Activated T-helper 1 cell treated with anti-CD3 and anti-CD28 coated beads, Interleukin-12 subunit alpha, Interleukin-12 subunit beta, Interleukin-2, Interleukin-4 antibody, amounts not matched to agents 30 ng/mL and 10 ng/mL and 1 ng/mL, durations not matched to agents 14 hours and 24 hours and 36 hours (primary cell): ENCODE data around the gene DCP1B. TPM values are rescaled to one million over a fixed set of nuclear protein-coding genes. Genes with fewer than 3 reads are reported as not detected.

Experiments
- DNase-seq: peaks from one replicate; pipeline ENCODE4 v3.0.0; 2021; ENCODE audit warnings: low spot score
- H3K27ac Mint-ChIP-seq: one replicate; pipeline ENCODE4 v1.8.0; 2021; ENCODE audit warnings: mild to moderate bottlenecking, mixed read lengths
- H3K27me3 Mint-ChIP-seq: one replicate; pipeline ENCODE4 v1.8.0; 2022; ENCODE audit warnings: mild to moderate bottlenecking, moderate library complexity, mixed read lengths; ENCODE audit not compliant: insufficient read depth
- H3K36me3 Mint-ChIP-seq: one replicate; pipeline ENCODE4 v1.8.0; 2021; ENCODE audit warnings: low read depth, mixed read lengths
- H3K4me1 Mint-ChIP-seq: one replicate; pipeline ENCODE4 v1.8.0; 2021; ENCODE audit warnings: low read depth, mixed read lengths
- H3K4me3 Mint-ChIP-seq: one replicate; pipeline ENCODE4 v1.8.0; 2021; ENCODE audit warnings: mild to moderate bottlenecking, moderate library complexity, mixed read lengths
- H3K9me3 Mint-ChIP-seq: one replicate; pipeline ENCODE4 v1.8.0; 2021; ENCODE audit warnings: mixed read lengths
- intact Hi-C: fragments of 100-400 bp; cut with micrococcal nuclease; formaldehyde crosslinking; loops from one replicate; pipeline ENCODE4 v1.15.1; 2024
- total RNA-seq: library from RNA; stranded (reverse); gene quantifications from 2 replicates; pipeline ENCODE4 v1.2.3, GENCODE V29; 2022

Gene DCP1B
- total RNA-seq, 1 donor from 2014 or later: 8.8 TPM

DNA sequence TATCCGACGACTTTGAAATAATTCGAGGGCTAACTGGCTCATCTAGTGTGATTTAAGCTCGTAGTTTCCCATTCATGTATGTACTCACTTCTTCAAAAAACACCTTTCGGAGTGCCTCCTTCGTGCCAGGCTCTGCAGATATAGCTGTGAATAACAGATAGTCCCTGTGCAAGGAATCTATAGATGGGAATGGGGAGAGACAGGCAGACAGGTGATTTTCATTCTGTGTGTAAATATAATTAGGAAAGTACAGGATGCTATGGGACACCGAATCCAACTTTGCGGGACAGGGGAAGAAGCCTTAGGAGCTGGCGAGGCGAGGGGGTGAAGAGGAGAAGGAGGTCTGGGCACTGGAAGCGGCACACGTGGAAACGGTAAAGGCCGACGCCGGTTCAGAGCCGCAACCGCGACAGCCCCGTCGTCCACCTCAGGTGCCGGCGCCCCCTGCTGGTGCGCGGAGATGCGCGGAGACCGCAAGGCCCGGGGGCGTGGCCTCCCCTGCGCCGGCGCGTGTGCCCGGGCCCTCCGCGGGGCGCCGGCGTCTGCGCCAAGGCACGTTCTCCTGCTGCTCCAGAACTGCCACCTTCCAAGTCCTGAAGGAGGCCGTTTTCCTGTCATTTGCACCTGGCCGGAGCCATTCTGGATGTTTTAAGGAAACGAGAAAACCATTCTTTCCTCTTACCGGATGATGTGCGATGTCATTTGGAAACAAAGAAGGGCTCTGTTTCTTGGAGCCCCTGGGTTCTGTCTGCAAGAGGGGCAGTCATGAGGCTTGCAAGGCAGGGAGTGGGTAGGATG is 30.6 kb upstream of the DCP1B start:
- Mint-ChIP-seq H3K4me1 (peaks cover 14% of the 10 kb centered on the region), H3K27ac (no peak overlapping the region), H3K36me3 (no peaks in the 10 kb centered on the region), H3K27me3 (peaks cover 52% of the 10 kb centered on the region), H3K9me3 (no peaks in the 10 kb centered on the region), H3K4me3 (peak overlapping the region; percentile 53)
- intact Hi-C loops: loop anchor here (1.0 kb wide), 3 partner anchors 31 to 239 kb away; partner anchors contain the start of gene DCP1B
- DNase-seq: peak; percentile 78

DNA sequence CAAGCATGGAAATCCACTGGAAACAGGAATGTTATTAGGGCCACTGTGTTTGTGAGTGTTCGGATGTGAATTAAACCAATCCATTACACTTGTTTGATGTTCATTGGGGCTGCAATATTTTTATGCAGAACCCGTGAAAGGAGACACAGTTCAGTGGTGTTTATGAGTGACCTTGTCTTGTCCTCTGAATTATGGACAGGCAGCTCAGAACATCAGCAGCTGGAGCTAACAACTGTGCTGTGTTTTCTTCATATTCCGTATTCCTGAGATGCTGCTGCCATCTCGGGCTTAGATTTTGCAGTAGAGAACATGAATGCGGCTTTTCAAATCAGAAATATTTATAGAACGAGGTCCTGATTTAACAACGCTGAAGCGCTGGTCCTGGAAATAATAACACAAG is 28.2 kb upstream of the DCP1B start:
- Mint-ChIP-seq H3K4me3 (no peak overlapping the region), H3K27me3 (peaks cover 50% of the 10 kb centered on the region), H3K27ac (no peak overlapping the region), H3K4me1 (peaks cover 14% of the 10 kb centered on the region), H3K9me3 (no peaks in the 10 kb centered on the region), H3K36me3 (no peaks in the 10 kb centered on the region)
- no peak for DNase-seq
- intact Hi-C loops: no loop called here

DNA sequence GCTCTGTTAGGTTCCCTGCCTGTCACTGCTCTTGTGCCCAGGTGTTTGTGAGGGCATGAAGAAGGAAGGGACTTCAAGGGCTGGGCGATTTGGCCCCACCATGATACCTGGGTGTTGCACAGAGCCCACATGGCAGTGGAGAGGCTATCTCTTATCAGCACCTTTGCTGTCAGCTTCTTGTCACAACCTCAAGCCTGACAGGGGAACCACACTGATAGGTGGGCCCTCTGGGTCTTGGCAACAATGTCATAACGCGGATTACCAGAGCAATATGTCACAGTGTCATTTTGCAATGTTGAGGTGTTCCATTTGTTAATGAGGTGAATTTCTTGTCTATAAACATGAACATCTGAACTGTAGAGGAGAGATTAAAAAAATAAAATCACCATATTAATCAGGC is 25.6 kb upstream of the DCP1B start:
- Mint-ChIP-seq H3K27ac (no peak overlapping the region), H3K36me3 (no peaks in the 10 kb centered on the region), H3K4me3 (no peak overlapping the region), H3K4me1 (peaks cover 5% of the 10 kb centered on the region), H3K9me3 (no peaks in the 10 kb centered on the region), H3K27me3 (peaks cover 32% of the 10 kb centered on the region)
- DNase-seq: no peak
- intact Hi-C loops: no loop called here

DNA sequence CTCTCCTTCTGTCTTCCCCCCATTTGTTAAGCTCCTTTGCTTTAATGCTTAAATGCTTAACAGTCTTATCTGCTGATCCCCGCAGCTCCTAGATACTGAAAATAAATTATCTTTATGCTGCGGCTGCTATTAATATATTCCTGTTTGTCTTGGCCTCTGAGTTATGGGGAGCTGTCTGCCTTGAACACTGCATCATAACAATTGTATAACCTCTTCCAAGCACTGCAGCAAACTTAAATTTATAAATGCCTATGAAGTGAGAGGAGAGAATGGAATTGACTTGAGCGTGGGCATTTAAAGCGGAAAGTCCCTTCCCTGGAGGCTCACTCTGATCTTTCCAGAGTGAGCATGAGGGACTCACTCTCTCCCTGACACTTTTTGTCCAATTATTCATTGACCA is 23.1 kb upstream of the DCP1B start:
- intact Hi-C loops: no loop called here
- no peaks in the 10 kb centered on the region for H3K36me3 Mint-ChIP-seq
- no peak overlapping the region for H3K27ac Mint-ChIP-seq
- no peak overlapping the region for H3K4me3 Mint-ChIP-seq
- H3K27me3 Mint-ChIP-seq: peaks cover 36% of the 10 kb centered on the region
- H3K4me1 Mint-ChIP-seq: no peaks in the 10 kb centered on the region
- no peaks in the 10 kb centered on the region for H3K9me3 Mint-ChIP-seq
- no peak for DNase-seq

DNA sequence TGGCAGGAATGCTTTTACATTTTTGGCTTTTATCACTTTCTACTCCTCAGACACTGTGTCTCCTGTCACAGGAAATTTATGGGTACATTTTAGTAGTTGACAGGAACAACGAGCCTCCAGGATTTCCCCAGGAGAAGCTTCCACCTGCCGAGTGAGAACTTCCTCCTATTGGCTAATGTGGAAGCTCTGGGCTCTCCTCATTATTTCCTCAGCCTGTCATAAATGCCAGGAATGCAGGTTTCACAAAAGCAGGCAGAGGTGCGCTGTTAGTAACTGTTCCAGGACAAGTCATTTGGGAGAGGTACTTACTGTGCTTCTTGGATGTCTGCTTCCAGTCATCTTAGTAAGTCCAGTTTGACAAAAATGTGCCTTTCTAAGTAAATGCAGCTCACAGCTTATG is 19.1 kb upstream of the DCP1B start:
- peaks cover 21% of the 10 kb centered on the region for H3K27me3 Mint-ChIP-seq
- DNase-seq: no peak
- intact Hi-C loops: no loop called here
- no peak overlapping the region for H3K4me3 Mint-ChIP-seq
- H3K36me3 Mint-ChIP-seq: no peaks in the 10 kb centered on the region
- H3K27ac Mint-ChIP-seq: no peak overlapping the region
- no peaks in the 10 kb centered on the region for H3K4me1 Mint-ChIP-seq
- H3K9me3 Mint-ChIP-seq: no peaks in the 10 kb centered on the region

DNA sequence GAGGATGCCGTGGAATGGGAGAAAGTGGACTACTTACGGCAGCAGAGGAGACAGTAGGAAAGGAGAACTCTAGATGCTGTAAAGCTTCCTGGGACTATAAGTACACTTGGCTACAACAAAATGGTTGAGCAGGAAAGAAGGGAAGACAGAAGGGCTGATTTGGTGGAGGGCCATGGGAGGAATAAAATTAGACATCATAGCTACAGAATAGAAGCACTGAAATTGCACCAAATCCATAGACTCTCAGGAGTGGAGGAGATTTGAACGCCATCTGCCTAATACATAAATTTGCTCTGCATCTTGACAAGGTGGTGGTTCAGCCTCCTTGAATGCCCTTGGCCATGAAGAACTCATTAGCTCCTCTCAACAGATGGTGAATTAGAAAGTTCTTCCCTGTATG is 16.3 kb upstream of the DCP1B start:
- peaks cover 24% of the 10 kb centered on the region for H3K27me3 Mint-ChIP-seq
- no peaks in the 10 kb centered on the region for H3K36me3 Mint-ChIP-seq
- intact Hi-C loops: no loop called here
- no peaks in the 10 kb centered on the region for H3K9me3 Mint-ChIP-seq
- no peak overlapping the region for H3K27ac Mint-ChIP-seq
- DNase-seq: no peak
- no peak overlapping the region for H3K4me3 Mint-ChIP-seq
- no peaks in the 10 kb centered on the region for H3K4me1 Mint-ChIP-seq

DNA sequence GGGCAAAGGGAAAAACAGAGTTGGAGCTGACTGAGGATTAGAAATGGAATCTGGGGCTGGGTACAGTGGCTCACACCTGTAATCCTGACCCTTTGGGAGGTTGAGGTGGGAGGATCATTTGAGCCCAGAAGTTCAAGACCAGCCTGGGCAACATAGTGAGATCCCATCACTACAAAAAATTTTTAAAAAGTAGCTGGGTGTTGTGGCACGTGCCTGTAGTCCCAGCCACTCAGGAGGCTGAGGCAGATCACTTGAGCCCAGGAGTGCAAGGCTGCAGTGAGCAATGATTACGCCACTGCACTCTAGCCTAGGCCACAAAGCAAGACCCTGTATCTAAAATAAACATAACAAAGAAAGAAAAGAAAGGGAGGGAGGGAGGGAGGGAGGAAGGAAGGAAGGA is 14.9 kb upstream of the DCP1B start:
- Mint-ChIP-seq H3K27ac (no peak overlapping the region), H3K4me1 (no peaks in the 10 kb centered on the region), H3K36me3 (no peaks in the 10 kb centered on the region), H3K27me3 (peaks cover 20% of the 10 kb centered on the region), H3K4me3 (no peak overlapping the region), H3K9me3 (no peaks in the 10 kb centered on the region)
- no peak for DNase-seq
- intact Hi-C loops: no loop called here

DNA sequence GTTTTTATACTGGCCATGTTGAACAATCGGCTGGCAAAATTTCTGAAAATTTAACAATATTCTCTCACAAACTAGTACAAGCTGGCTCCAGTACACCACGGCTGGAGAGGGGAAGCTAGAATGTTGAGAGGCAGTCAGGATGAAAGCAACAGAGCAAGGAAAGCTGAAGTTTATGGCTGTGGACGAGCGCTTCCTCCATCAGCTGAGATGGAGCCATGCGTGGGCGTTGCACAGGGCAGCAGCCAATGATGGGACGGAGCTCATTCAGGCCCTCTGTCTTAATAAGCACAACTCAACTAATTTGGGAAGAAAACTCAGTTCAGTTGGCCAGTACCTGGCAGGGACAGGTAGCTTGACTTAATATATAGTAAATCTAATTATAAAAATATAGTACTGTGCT is 14.1 kb upstream of the DCP1B start:
- Mint-ChIP-seq H3K36me3 (no peaks in the 10 kb centered on the region), H3K4me3 (no peak overlapping the region), H3K4me1 (no peaks in the 10 kb centered on the region), H3K9me3 (no peaks in the 10 kb centered on the region), H3K27ac (no peak overlapping the region), H3K27me3 (peaks cover 17% of the 10 kb centered on the region)
- no peak for DNase-seq
- intact Hi-C loops: no loop called here

DNA sequence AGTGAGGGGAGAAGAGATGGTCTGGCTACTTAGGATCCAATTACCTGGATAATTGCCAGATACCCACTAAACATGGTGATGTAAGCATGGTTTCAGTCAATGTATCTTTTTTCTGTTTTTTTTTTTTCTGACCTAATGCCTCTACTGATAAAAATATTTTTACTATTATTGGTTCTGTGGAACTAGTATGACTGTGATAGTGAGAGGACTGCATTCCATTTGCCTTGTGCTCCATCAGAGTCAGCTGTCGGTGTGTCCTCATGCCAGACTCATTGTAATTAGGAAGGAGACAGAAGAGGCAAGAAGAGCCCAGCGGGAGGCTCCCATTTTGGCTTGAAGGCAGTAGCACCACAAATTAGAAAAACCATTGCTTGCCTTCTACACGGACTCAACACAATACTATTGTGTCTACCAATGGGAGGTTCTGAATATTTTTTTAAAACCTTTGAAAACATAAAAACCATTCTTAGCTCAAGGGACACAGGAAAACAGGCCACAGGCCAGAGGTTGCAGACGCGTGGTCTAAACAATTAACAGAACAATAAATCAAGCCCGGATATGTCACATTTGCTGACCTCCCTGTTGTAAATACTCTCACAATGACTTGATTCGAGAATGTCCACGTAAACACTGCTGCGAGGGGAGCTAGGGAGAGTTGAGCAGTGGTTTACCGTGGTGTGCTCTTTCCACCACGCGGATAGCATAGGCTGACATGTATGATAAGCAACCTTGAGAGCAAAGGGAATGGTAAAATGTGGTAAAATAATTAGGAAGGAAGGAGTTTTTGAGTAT is 13.5 kb upstream of the DCP1B start:
- Mint-ChIP-seq H3K36me3 (no peaks in the 10 kb centered on the region), H3K4me3 (no peak overlapping the region), H3K9me3 (no peaks in the 10 kb centered on the region), H3K4me1 (no peaks in the 10 kb centered on the region), H3K27ac (no peak overlapping the region), H3K27me3 (peaks cover 12% of the 10 kb centered on the region)
- no peak for DNase-seq
- intact Hi-C loops: no loop called here

DNA sequence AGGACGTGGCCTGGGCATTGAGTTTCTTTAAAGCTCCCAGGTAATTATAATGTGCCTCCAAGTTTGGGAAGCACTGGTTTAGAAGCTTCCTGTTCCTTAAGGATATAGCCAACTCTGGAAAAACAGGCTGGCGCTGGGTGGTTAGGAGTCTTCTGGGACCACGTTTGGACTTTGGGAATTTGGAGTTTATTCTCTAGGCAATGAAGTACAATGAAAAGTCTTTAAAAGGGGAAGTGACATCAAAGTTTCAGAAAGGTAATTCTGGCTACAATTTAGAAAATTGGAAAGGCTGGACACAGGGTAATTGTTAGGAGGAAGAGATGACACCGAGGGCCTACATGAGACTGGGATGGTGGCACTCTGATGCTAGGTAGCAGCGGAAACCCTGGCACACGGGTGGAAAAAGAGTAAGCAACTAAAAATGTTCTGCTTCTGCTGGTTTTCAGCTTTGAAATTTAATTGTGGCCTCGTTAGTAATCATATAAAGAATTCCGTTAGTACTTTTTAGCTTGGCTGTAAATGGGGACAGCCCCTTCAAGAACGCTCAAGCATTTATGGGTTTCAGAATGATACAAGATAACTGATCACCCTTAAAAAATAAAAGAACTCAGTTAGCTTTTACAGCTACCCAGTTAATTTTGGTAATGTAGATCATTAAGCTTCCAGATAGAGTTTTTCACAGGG is 12.7 kb upstream of the DCP1B start:
- H3K4me1 Mint-ChIP-seq: no peaks in the 10 kb centered on the region
- H3K27me3 Mint-ChIP-seq: peaks cover 12% of the 10 kb centered on the region
- no peak overlapping the region for H3K27ac Mint-ChIP-seq
- intact Hi-C loops: no loop called here
- no peak for DNase-seq
- H3K4me3 Mint-ChIP-seq: no peak overlapping the region
- no peaks in the 10 kb centered on the region for H3K36me3 Mint-ChIP-seq
- no peaks in the 10 kb centered on the region for H3K9me3 Mint-ChIP-seq

DNA sequence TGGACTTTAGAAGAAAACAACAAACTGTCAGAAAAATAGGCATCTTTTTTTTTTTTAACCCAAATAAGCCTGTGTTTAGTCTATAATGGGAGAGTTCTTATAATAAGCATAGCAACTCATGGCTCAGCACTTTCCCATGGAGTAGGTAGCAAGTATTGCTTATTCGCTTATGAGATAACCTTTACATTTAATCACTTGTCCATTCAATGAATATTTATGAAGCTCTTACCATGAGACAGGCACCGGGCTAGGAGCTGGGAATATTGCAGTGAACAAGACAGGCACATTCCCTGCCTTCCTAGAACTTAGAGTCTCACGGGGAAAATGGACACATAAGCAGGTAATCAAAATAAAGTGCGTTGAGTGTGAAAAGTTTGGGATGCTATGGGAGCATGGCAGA is 10.0 kb upstream of the DCP1B start:
- H3K36me3 Mint-ChIP-seq: no peaks in the 10 kb centered on the region
- H3K27ac Mint-ChIP-seq: no peak overlapping the region
- peaks cover 22% of the 10 kb centered on the region for H3K27me3 Mint-ChIP-seq
- no peak for DNase-seq
- H3K9me3 Mint-ChIP-seq: no peaks in the 10 kb centered on the region
- intact Hi-C loops: no loop called here
- no peak overlapping the region for H3K4me3 Mint-ChIP-seq
- H3K4me1 Mint-ChIP-seq: peaks cover 6% of the 10 kb centered on the region

DNA sequence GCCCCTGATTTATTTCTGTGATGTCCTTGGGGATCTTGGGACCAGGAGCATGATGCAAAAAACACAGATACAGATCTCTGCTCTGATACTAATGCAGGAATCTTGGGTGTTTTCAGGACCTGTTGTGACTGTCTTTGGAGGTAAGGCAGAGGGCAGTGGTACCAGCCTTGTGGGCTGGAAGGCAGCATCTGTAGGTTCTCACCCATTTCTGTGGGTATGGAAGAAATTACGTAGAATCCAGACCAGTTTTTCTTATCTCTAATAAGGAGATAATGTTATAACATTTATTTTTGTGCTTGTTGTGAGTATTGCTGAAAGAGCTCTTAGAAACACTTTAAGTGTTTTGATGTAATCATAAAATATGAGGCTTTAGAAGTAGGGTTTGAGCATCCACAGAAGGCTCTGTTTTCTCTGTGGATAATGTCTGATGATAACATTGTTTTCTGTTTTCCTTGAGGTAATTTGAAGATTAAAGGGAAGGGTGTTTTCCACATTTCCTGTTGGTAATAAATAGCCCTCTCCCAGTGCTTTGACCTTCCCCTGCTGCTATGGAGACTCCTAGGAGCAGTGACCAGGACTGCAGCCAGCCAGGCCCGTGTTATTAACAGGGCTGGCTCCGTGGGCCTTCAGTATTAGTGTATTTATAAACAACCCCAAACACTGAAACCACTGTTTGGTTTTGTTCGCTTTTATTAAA is 9.4 kb upstream of the DCP1B start:
- Mint-ChIP-seq H3K4me3 (no peak overlapping the region), H3K36me3 (no peaks in the 10 kb centered on the region), H3K4me1 (peaks cover 6% of the 10 kb centered on the region), H3K27ac (no peak overlapping the region), H3K27me3 (peaks cover 20% of the 10 kb centered on the region), H3K9me3 (no peaks in the 10 kb centered on the region)
- no peak for DNase-seq
- intact Hi-C loops: no loop called here
